ENCODE data around the gene SEMA4D.

SEMA4D gene

DNA sequence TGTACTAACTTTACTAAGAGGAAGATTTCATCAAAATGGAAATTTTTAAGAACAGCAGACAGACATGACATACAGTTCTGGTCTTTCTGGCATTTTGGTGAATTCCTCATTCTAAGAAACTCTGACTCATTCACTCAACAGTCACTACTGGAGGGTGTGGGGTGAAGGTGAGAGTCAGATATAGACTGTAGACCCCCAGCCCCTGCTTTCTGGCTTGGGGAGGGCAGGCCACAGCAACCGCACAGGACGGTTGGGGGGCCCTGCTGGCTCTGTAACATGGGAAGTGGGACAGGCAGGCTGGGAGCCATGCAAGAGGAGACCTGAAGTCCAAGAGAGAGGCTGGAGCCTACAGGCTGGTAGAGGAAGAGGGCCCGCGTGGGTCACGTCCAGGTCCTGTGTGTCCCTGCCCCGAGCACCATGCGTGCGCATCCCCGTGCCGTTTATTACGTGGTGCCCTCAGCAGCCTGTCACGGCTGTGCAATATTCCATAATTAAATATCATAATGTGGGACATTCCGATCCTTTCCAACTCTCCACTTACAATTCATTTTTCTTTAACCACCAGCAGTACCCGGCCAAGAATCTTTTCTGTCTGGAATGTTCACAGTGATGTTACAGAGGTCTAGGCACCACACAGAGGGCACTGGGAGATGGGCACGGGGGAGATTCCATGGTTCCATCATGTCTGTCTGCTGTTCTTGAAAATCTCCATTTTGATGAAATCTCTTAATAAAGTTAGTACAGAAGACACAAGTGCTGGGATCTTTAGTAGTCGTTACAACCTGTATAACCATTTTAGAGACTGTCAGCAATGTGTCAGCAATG, 75.5 kb downstream of the SEMA4D start:
- H3K27me3 ChIP-seq (ENCODE audit: control insufficient read depth, insufficient read depth, low read length) = no peaks in the 10 kb centered on the region
- no peak overlapping the region for H2AFZ ChIP-seq
- H3K9me3 ChIP-seq (ENCODE audit: control insufficient read depth, low read length) = no peaks in the 10 kb centered on the region
- no peaks in the 10 kb centered on the region for H3K4me1 ChIP-seq
- H3K79me2 ChIP-seq = peaks cover 3% of the 10 kb centered on the region
- no peak overlapping the region for H3K4me3 ChIP-seq (ENCODE audit: low read depth, low read length)
- no peak overlapping the region for H3K9ac ChIP-seq
- H3K27ac ChIP-seq = no peak overlapping the region
- no peak overlapping the region for H3K4me2 ChIP-seq (ENCODE audit: low read length)
- no peak for TF ChIP-seq CTCF (IDR thresholded peaks at IDR 0.05)
- H3K36me3 ChIP-seq (ENCODE audit: control insufficient read depth, insufficient read depth, low read length) = no peaks in the 10 kb centered on the region

DNA sequence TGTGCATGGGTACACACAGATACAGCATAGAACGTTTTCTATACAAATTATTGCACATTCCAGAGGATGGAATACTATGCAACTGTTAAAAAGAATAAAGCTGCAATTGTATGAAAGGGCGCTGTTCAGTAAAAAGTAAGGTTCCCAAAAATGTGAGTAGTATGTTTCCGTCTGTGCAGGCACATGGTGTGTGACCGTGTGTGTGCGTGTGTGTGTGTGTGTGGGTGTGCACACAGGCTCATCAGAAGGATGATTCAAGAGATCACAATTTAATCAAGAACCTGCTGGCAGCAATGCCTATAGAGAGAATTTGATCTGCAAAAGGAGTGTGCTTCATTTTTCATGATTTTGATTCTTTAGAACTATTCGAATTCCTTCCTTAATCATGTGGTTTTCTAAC, 76.3 kb downstream of the SEMA4D start:
- no peaks in the 10 kb centered on the region for H3K36me3 ChIP-seq (ENCODE audit: control insufficient read depth, insufficient read depth, low read length)
- no peaks in the 10 kb centered on the region for H3K9me3 ChIP-seq (ENCODE audit: control insufficient read depth, low read length)
- H3K27me3 ChIP-seq (ENCODE audit: control insufficient read depth, insufficient read depth, low read length) = no peaks in the 10 kb centered on the region
- no peak for TF ChIP-seq CTCF (IDR thresholded peaks at IDR 0.05)
- H3K4me3 ChIP-seq (ENCODE audit: low read depth, low read length) = no peak overlapping the region
- no peaks in the 10 kb centered on the region for H3K79me2 ChIP-seq
- no peak overlapping the region for H3K27ac ChIP-seq
- no peaks in the 10 kb centered on the region for H3K4me1 ChIP-seq
- no peak overlapping the region for H3K9ac ChIP-seq
- H2AFZ ChIP-seq = no peak overlapping the region
- H3K4me2 ChIP-seq (ENCODE audit: low read length) = no peak overlapping the region

DNA sequence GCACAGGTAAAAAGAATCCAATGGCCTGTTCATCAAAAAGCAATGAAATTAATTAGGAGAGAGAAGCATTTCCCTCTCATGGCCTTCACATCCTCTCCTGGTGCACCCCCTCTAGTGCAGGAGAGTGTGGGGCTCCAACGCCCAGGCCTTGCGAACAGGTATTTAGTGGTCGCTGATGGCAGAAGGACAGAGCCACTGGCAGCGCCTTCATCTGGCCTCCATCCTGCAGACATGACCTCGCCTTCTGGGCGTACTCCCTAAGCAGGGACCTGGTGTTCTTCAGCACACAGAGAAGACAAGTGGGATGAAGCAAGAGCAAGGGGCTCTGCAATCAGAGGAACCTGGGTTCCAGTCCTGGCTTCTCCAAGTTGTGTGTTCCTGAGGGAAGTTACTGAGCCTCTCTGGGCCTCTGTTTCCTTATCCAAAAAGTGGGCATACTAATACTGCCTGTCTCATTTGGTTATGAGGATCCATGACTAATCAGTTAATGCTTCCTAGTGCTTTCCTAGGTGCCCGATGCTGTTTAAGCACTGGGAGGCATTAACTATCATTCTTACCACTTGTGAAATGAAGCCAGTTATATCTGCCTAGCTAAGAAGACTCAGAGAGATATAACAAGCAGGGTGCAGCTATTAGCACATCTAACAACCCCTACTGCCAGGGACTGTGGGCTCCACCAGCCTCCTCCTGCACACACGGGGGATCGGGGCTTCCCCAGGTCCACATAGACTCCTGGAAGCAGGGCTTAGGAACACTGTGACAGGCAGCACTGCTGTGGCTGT, 77.3 kb downstream of the SEMA4D start:
- TF ChIP-seq CTCF (IDR thresholded peaks at IDR 0.05) = no peak
- Histone ChIP-seq H3K79me2 (no peaks in the 10 kb centered on the region), H3K4me1 (no peaks in the 10 kb centered on the region), H3K4me2 (ENCODE audit: low read length) (no peak overlapping the region), H3K27ac (no peak overlapping the region), H3K36me3 (ENCODE audit: control insufficient read depth, insufficient read depth, low read length) (no peaks in the 10 kb centered on the region), H3K9me3 (ENCODE audit: control insufficient read depth, low read length) (no peaks in the 10 kb centered on the region), H3K27me3 (ENCODE audit: control insufficient read depth, insufficient read depth, low read length) (no peaks in the 10 kb centered on the region), H2AFZ (no peak overlapping the region), H3K4me3 (ENCODE audit: low read depth, low read length) (no peak overlapping the region), H3K9ac (no peak overlapping the region)

DNA sequence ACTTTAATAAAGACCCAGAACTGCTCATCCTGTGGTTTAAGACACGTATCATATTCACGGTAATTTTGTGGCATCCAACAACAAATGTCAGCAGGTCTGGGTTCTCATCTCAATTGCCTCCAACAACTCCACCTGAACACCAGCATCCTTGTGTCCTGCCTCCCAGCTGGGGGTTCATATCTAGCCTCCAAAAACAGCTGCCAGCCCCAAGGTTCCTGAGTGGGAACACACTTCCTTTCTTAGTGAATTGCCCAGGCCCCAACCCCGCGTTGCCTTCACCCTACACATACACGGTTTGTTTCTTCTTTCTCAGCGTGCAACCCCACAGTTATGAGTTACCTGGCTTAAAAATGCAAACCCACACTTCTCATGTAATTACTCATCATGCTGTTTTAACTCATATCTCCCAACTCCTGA, 77.9 kb downstream of the SEMA4D start:
- Histone ChIP-seq H3K4me3 (ENCODE audit: low read depth, low read length) (no peak overlapping the region), H3K27ac (no peak overlapping the region), H3K79me2 (no peaks in the 10 kb centered on the region), H3K36me3 (ENCODE audit: control insufficient read depth, insufficient read depth, low read length) (no peaks in the 10 kb centered on the region), H3K9me3 (ENCODE audit: control insufficient read depth, low read length) (no peaks in the 10 kb centered on the region), H3K9ac (no peak overlapping the region), H2AFZ (no peak overlapping the region), H3K27me3 (ENCODE audit: control insufficient read depth, insufficient read depth, low read length) (no peaks in the 10 kb centered on the region), H3K4me1 (no peaks in the 10 kb centered on the region), H3K4me2 (ENCODE audit: low read length) (no peak overlapping the region)
- no peak for TF ChIP-seq CTCF (IDR thresholded peaks at IDR 0.05)

Data from parathyroid adenoma (tissue), 2 donors.